HG02840 (cell line): ENCODE results near the gene TRAF3IP1.
"Not testable (repeated sequence)": the region's sequence is repeated elsewhere in the genome, so short reads cannot be mapped to it uniquely, and the experiment has no call there.

Experiments used
- ATAC-seq: cut with Tn5 transposase; IDR thresholded peaks from one replicate; pipeline ENCODE4 v1.9.1; 2021; ENCODE audit warnings: mild to moderate bottlenecking, moderate library complexity, moderate number of reproducible peaks; ENCODE audit not compliant: unreplicated experiment, low FRiP score

TRAF3IP1 gene

GRCh38 chr2:238372277-238372676 is 52.0 kb downstream of the TRAF3IP1 start:
- not testable (repeated sequence) for ATAC-seq

- no peak for ATAC-seq
These were observed 56.6 kb downstream of the TRAF3IP1 start for GRCh38 chr2:238376884-238377391.

- no peak for ATAC-seq
These were observed 58.1 kb downstream of the TRAF3IP1 start for GRCh38 chr2:238378230-238379095.

GRCh38 chr2:238379096-238379810 is 58.9 kb downstream of the TRAF3IP1 start:
- no peak for ATAC-seq

GRCh38 chr2:238380336-238380735 is 60.0 kb downstream of the TRAF3IP1 start:
- ATAC-seq = no peak

GRCh38 chr2:238380785-238381184 is 60.5 kb downstream of the TRAF3IP1 start:
- ATAC-seq = no peak

- no peak for ATAC-seq
These were observed 61.2 kb downstream of the TRAF3IP1 start for GRCh38 chr2:238381341-238382115.

- ATAC-seq = no peak
These were observed 62.1 kb downstream of the TRAF3IP1 start for GRCh38 chr2:238382381-238382781.

- no peak for ATAC-seq
These were observed 62.8 kb downstream of the TRAF3IP1 start for GRCh38 chr2:238383135-238383534.

GRCh38 chr2:238383743-238384380 is 63.5 kb downstream of the TRAF3IP1 start:
- no peak for ATAC-seq

GRCh38 chr2:238387332-238387731 is 67.0 kb downstream of the TRAF3IP1 start:
- ATAC-seq = no peak

- no peak for ATAC-seq
These were observed 68.5 kb downstream of the TRAF3IP1 start for GRCh38 chr2:238388794-238389193.

GRCh38 chr2:238389988-238390589 is 69.8 kb downstream of the TRAF3IP1 start:
- ATAC-seq = no peak

GRCh38 chr2:238391042-238391689 is 70.8 kb downstream of the TRAF3IP1 start:
- ATAC-seq = no peak

GRCh38 chr2:238396663-238397062 is 76.3 kb downstream of the TRAF3IP1 start:
- no peak for ATAC-seq

GRCh38 chr2:238397356-238397755 is 77.0 kb downstream of the TRAF3IP1 start:
- ATAC-seq = no peak

- ATAC-seq = no peak
These were observed 78.3 kb downstream of the TRAF3IP1 start for GRCh38 chr2:238398577-238398976.

- ATAC-seq = no peak
These were observed 78.8 kb downstream of the TRAF3IP1 start for GRCh38 chr2:238399094-238399493.

GRCh38 chr2:238401551-238401950 is 81.2 kb downstream of the TRAF3IP1 start:
- ATAC-seq = no peak
